Skeletal muscle satellite cell (primary cell): ENCODE measurements around the gene SOX6.
A peak's percentile ranks its signal among the peaks of the same experiment; 100 is the strongest.

Source experiments
- H3K27me3 ChIP-seq: 2 replicates; pipeline ENCODE4 v1.7.0; 2013; ENCODE audit warnings: low read length; ENCODE audit not compliant: control insufficient read depth, insufficient read depth
- H3K36me3 ChIP-seq: 2 replicates; pipeline ENCODE4 v1.7.0; 2013; ENCODE audit warnings: mild to moderate bottlenecking, control low read depth, low read length; ENCODE audit not compliant: insufficient read depth
- H3K4me1 ChIP-seq: 2 replicates; pipeline ENCODE4 v1.7.0; 2013; ENCODE audit warnings: low read length; ENCODE audit not compliant: control insufficient read depth, insufficient read depth
- H3K4me2 ChIP-seq: 2 replicates; pipeline ENCODE4 v1.7.0; 2013; ENCODE audit warnings: mild to moderate bottlenecking, low read length
- H3K4me3 ChIP-seq: 2 replicates; pipeline ENCODE4 v1.7.0; 2013; ENCODE audit warnings: low read length
- H3K9ac ChIP-seq: 2 replicates; pipeline ENCODE4 v1.7.0; 2013; ENCODE audit warnings: mild to moderate bottlenecking, low read depth, low read length, moderate library complexity
- H3K9me3 ChIP-seq: replicated peaks from 2 replicates; pipeline ENCODE4 v1.7.0; 2013; ENCODE audit warnings: mild to moderate bottlenecking, control low read depth, low read length

SOX6 gene

DNA sequence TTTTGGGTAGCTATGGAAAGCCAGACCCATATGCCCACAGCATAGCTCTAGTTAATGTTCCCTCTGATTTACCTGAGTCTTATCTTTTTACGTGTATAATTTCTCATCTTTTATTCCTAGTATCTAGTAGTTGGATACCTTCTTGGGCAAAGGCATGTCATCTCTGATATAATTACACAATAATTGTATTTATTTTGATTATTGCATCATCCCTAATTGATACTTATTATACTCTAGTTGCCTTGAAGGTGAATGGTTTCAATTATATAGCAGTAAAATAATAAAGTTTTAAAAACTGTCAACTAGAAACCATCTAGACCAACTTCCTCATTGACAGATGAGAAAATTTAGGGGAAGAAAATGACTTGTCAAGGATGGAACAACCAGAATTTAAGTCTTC is 347.3 kb downstream of the SOX6 start:
- Histone ChIP-seq H3K4me3 (no peak overlapping the region), H3K36me3 (no peaks in the 10 kb centered on the region), H3K27me3 (no peaks in the 10 kb centered on the region), H3K9ac (no peak overlapping the region), H3K9me3 (no peaks in the 10 kb centered on the region), H3K4me1 (no peaks in the 10 kb centered on the region), H3K4me2 (no peak overlapping the region)

DNA sequence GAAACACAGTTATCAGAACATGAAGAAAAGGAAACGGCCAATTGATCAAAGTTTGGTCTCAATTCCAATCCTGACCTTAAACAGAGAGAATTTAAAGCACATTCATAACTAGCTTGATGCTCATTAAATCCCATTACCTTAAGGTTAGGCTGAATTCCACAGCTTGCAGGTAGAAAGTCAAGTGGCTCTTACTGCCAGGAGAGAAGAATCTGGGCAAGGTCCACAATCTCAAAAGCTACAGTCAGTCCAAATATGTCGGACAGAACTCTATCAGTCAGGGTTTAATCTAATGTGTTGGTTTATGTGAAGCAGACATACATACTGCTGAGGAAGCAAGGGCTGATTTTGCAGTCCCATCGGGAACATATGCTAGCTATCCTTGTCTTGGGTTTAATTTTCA is 348.8 kb downstream of the SOX6 start:
- Histone ChIP-seq H3K36me3 (no peaks in the 10 kb centered on the region), H3K4me3 (no peak overlapping the region), H3K27me3 (no peaks in the 10 kb centered on the region), H3K9ac (no peak overlapping the region), H3K4me1 (peaks cover 2% of the 10 kb centered on the region), H3K4me2 (no peak overlapping the region), H3K9me3 (no peaks in the 10 kb centered on the region)

DNA sequence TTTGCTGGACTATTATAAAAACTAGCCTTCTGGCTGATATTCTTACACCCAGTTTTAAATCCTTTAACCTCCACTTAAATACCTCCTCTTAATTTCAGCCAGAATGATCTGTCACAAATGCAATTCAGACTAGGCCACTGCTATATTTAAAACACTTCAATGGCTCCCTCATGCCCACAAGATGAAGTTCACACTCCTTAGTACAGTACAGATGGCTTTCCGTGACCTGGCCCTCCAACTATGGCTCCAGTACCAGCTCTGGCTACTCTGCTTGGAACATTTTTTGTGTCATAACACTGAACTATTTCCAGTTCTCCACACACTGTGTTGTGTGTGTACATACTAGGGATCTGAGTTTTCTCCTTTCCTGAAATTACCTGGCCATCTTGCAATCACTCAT is 353.4 kb downstream of the SOX6 start:
- Histone ChIP-seq H3K36me3 (no peaks in the 10 kb centered on the region), H3K4me3 (no peak overlapping the region), H3K27me3 (no peaks in the 10 kb centered on the region), H3K4me1 (peaks cover 28% of the 10 kb centered on the region), H3K9me3 (no peaks in the 10 kb centered on the region), H3K9ac (no peak overlapping the region), H3K4me2 (no peak overlapping the region)

DNA sequence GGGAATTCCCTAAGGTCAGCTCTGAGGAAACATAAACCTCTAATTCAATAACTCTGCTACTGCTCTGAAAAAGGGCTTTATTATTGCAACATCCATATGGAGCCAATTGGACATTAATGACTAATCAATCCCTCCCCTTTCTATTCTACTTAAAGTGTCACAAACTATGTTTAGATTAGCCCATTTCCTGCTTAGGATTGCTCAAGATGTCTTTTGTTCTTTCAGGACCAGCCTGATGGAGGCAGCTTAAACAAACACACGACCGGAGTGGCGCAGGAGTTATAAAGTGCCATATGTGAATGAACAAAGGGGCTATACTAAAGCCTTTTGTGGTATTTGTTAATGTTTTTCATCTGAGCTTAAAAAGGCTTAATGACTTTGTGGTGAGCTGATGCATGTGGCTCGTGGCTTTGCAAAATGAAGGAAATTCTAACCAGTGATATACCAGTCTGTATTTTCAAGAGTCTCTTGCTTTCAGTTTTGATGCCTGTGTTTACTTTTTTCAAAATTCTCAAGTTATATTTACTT is 354.4 kb downstream of the SOX6 start:
- Histone ChIP-seq H3K4me3 (peak overlapping the region; percentile 45), H3K9me3 (no peaks in the 10 kb centered on the region), H3K27me3 (no peaks in the 10 kb centered on the region), H3K4me2 (peak overlapping the region; percentile 71), H3K4me1 (peaks cover 28% of the 10 kb centered on the region), H3K36me3 (no peaks in the 10 kb centered on the region), H3K9ac (peak overlapping the region; percentile 38)

DNA sequence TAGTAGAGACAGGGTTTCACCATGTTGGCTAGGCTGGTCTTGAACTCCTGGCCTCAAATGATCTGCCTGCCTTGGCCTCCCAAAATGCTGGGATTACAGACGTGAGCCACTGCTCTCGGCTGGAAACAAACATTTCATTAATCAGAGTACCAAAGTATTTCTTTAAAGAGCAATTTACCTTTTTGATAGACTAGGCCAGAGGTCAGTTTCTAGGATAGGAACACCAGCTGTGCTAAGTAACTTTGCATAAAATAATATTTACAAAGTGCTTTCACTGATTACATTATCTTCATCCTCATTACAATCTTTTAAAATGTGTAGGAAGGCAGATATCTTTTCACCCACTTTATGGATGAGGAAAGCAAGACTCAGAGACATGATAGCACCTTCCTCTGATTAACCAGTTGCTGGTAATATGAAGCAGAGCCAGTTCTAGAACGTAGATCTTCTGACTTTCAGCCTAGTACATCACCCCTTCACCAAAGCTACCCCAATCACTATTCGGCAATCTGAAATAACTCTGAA is 355.2 kb downstream of the SOX6 start:
- Histone ChIP-seq H3K4me1 (peaks cover 28% of the 10 kb centered on the region), H3K9ac (no peak overlapping the region), H3K27me3 (no peaks in the 10 kb centered on the region), H3K4me3 (peak overlapping the region; percentile 45), H3K9me3 (no peaks in the 10 kb centered on the region), H3K4me2 (peak overlapping the region; percentile 71), H3K36me3 (no peaks in the 10 kb centered on the region)

DNA sequence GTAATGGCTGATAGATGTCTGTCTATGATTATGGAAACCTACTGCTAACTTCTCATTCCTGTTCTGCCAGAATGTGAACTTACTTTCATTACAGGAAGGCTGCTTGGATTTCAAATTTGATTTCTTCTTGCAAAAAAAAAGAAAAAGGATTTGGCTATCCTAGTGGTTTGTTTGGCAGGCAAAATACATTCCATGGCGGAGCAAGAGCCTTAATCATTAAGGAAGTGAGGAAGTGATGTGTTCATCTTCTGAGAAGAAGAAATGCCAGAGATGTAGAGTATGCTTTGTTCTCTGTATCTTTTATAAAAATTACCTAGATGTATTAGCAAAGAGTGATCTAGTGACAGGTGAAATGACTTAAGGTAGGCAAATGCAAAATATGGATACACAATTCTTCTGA is 356.3 kb downstream of the SOX6 start:
- Histone ChIP-seq H3K4me2 (peak overlapping the region; percentile 28), H3K4me1 (peaks cover 28% of the 10 kb centered on the region), H3K27me3 (no peaks in the 10 kb centered on the region), H3K36me3 (no peaks in the 10 kb centered on the region), H3K4me3 (no peak overlapping the region), H3K9me3 (no peaks in the 10 kb centered on the region), H3K9ac (no peak overlapping the region)

DNA sequence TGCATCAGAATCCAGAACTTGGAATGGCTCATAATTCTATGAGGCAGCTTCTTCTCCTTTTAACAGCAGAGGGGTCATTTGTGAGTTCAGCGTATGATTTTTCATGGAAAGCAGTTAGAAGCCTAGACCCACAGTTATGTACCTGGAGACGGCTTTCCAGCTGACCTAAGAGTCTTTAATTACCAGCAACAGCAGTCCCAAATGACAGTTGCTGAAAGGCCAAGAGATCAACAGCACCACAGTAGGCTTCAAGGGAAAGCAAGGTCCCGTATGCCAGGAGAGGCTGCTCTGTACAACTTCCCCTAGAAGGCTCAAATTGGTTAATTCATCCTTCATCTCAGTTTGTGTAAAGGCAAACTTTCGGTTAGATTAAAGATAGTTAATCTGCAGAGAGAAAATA is 363.0 kb downstream of the SOX6 start:
- Histone ChIP-seq H3K9me3 (no peaks in the 10 kb centered on the region), H3K27me3 (no peaks in the 10 kb centered on the region), H3K4me1 (no peaks in the 10 kb centered on the region), H3K9ac (no peak overlapping the region), H3K36me3 (no peaks in the 10 kb centered on the region), H3K4me2 (no peak overlapping the region), H3K4me3 (no peak overlapping the region)

DNA sequence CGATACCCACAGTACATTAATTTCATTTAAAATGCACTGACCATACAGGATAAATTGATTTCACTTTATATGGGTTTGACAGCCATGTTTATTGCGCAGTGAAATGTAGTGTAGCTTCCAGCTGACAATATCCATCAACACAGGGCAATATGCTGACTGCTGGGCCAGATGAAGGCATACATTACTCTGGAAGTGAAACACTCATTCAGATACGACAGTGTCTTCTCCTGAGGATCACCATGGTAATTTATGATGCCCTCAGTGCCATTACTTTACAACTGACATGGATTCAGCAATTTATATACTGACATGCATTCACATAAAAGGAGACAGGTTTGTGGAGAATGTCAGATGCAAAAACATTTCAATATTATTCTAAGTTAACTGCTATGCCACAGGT is 365.1 kb downstream of the SOX6 start:
- H3K4me1 ChIP-seq, result no peaks in the 10 kb centered on the region
- H3K27me3 ChIP-seq, result no peaks in the 10 kb centered on the region
- H3K36me3 ChIP-seq, result no peaks in the 10 kb centered on the region
- no peak overlapping the region for H3K4me2 ChIP-seq
- no peak overlapping the region for H3K4me3 ChIP-seq
- no peak overlapping the region for H3K9ac ChIP-seq
- H3K9me3 ChIP-seq, result no peaks in the 10 kb centered on the region

DNA sequence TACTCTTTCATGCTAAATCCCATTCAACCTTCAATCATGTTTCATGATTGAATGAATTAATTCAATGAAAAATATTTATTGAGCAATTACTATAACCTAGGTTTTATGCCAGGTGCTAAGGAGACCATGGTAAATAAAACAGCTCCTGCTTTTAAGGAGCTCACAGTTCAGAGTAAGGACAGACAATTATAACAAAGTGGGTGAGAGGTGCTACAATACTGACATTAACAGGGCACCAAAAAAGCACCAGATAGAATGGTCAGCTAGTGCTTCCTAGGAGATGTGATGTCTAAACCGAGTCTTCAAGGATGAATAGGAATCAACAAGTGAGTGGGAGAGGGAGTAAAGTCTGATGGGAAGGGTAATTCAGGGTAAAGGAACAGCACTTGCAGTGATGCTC is 366.7 kb downstream of the SOX6 start:
- no peaks in the 10 kb centered on the region for H3K9me3 ChIP-seq
- no peaks in the 10 kb centered on the region for H3K27me3 ChIP-seq
- H3K4me2 ChIP-seq, result no peak overlapping the region
- no peak overlapping the region for H3K4me3 ChIP-seq
- no peaks in the 10 kb centered on the region for H3K4me1 ChIP-seq
- H3K36me3 ChIP-seq, result no peaks in the 10 kb centered on the region
- no peak overlapping the region for H3K9ac ChIP-seq

DNA sequence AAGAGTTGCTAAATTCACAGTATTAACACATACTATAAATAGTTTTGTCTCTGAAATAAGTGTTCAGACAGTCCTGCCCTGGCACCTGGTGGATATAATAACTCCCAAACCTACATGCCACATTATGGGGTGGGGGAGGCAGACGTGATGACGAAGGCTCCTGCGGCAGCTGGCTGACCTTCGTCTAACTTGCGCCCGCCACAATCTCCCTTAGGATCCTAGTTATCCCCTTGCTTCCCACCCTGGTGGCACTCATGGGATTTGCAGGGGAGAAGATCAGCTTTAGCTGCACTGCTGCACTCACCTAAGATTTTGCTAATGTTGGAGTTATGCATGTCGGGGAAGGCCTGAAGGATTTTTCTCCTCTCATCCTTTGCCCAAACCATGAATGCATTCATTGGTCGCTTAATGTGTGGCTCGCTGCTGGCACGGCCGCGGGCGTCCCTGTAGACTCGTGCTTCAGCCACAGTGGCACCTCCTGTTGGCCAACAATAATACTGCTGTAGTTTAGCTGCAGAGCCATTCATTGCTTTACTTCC is 367.6 kb downstream of the SOX6 start:
- Histone ChIP-seq H3K27me3 (no peaks in the 10 kb centered on the region), H3K36me3 (no peaks in the 10 kb centered on the region), H3K4me2 (no peak overlapping the region), H3K9me3 (no peaks in the 10 kb centered on the region), H3K9ac (no peak overlapping the region), H3K4me3 (no peak overlapping the region), H3K4me1 (no peaks in the 10 kb centered on the region)

DNA sequence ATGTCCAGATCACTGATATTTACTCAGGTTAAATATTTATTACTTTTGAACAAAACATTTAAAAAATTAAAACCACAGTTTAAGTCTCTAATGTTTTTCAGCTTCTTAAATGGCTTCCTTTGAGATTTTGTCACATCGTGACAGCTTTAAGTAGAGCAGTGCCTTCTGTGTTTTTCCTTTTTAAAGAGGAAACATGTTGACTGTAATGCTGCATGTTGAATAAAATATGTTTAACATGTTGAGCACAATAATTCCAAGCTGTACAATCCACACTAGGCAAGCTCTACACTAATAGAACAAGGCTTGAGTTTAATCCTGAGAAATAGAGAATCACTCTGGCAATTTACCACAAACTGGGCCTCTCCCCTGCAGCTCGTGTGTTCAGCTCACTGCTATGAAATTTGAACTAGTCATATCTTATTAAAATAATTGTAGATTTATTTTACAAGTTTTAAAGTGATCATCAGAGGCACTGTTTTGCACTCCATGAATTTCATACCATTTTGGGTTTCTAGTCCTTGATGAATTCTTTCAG is 368.3 kb downstream of the SOX6 start:
- H3K9me3 ChIP-seq, result no peaks in the 10 kb centered on the region
- no peaks in the 10 kb centered on the region for H3K4me1 ChIP-seq
- H3K9ac ChIP-seq, result no peak overlapping the region
- H3K4me3 ChIP-seq, result no peak overlapping the region
- no peaks in the 10 kb centered on the region for H3K27me3 ChIP-seq
- H3K36me3 ChIP-seq, result no peaks in the 10 kb centered on the region
- no peak overlapping the region for H3K4me2 ChIP-seq

DNA sequence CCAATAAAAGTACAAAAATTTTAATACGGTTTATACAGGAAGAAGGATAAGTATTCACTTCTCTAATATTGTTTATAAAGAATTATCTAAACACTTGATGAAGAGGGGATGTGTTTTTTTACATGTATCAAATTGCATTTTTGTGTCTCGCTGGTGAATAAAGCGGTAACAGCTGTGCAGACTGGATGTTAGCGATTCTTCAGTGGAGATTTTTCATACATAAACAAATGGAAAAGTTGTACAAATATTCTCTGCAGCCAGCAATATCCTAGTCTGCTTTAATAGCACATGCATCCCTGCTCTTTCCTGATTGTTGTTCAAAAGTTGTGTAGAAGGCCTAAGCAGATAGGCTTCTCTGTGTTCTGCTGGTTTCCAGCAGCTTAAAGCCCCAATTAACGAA is 369.3 kb downstream of the SOX6 start:
- H3K36me3 ChIP-seq, result no peaks in the 10 kb centered on the region
- no peaks in the 10 kb centered on the region for H3K9me3 ChIP-seq
- H3K4me3 ChIP-seq, result no peak overlapping the region
- H3K4me1 ChIP-seq, result no peaks in the 10 kb centered on the region
- no peak overlapping the region for H3K9ac ChIP-seq
- no peaks in the 10 kb centered on the region for H3K27me3 ChIP-seq
- H3K4me2 ChIP-seq, result no peak overlapping the region
